GM10248 (cell line): Measurements from ENCODE around the gene CALHM1.

Source experiments
- CTCF ChIA-PET: fragments of 300-600 bp; sonication (Branson Sonifier 250); formaldehyde crosslinking; extraction: SDS; loops from one replicate; lab custom pipeline; 2021; ENCODE audit warnings: antibody characterized with exemption; lab: Yijun Ruan, JAX
- POLR2A ChIA-PET: fragments of 350-650 bp; sonication (Branson Sonifier 250); formaldehyde crosslinking; extraction: SDS; loops from one replicate; lab custom pipeline; 2020; ENCODE audit warnings: antibody characterized with exemption; lab: Yijun Ruan, JAX
- DNase-seq: peaks from one replicate; pipeline ENCODE4 v3.0.0; 2012; ENCODE audit errors: extremely low spot score
- TF ChIP-seq, protein P1 (sequence below): IDR thresholded peaks from 2 replicates; pipeline ENCODE4 v1.5.1; 2012; ENCODE audit warnings: mild to moderate bottlenecking, low read depth; ENCODE audit errors: extremely low read depth, missing control alignments, control extremely low read depth

Gene CALHM1

GRCh38 chr10:103469201-103469600, 10.5 kb upstream of the CALHM1 start:
- TF ChIP-seq, protein P1, sequence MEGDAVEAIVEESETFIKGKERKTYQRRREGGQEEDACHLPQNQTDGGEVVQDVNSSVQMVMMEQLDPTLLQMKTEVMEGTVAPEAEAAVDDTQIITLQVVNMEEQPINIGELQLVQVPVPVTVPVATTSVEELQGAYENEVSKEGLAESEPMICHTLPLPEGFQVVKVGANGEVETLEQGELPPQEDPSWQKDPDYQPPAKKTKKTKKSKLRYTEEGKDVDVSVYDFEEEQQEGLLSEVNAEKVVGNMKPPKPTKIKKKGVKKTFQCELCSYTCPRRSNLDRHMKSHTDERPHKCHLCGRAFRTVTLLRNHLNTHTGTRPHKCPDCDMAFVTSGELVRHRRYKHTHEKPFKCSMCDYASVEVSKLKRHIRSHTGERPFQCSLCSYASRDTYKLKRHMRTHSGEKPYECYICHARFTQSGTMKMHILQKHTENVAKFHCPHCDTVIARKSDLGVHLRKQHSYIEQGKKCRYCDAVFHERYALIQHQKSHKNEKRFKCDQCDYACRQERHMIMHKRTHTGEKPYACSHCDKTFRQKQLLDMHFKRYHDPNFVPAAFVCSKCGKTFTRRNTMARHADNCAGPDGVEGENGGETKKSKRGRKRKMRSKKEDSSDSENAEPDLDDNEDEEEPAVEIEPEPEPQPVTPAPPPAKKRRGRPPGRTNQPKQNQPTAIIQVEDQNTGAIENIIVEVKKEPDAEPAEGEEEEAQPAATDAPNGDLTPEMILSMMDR: no peak
- no peak for DNase-seq
- CTCF ChIA-PET: interaction anchor here (0.9 to 1.3 kb wide), 4 partner anchors 9 to 38 kb away, joined by 3 to 4 read pairs (median 3); partner anchors contain the start of gene CALHM3
- POLR2A ChIA-PET: no interaction called here

- ChIA-PET POLR2A (interaction anchor here (0.7 kb wide), 1 partner anchor 24 kb away, joined by 4 read pairs; no protein-coding TSS in a partner anchor), CTCF (interaction anchor here (1.1 to 2.9 kb wide), 6 partner anchors 9 to 138 kb away, joined by 3 to 15 read pairs (median 4); no protein-coding TSS in a partner anchor)
- TF ChIP-seq, protein P1: no peak
- DNase-seq: peak; percentile 57
These were observed 8.7 kb upstream of the CALHM1 start for GRCh38 chr10:103467406-103467805.

GRCh38 chr10:103466734-103467133, 8.0 kb upstream of the CALHM1 start:
- no peak for DNase-seq
- TF ChIP-seq, protein P1: no peak
- ChIA-PET CTCF (interaction anchor here (1.1 to 2.9 kb wide), 9 partner anchors 9 to 139 kb away, joined by 3 to 15 read pairs (median 4); partner anchors contain the start of gene CALHM2), POLR2A (interaction anchor here (0.7 kb wide), 1 partner anchor 23 kb away, joined by 4 read pairs; no protein-coding TSS in a partner anchor)

GRCh38 chr10:103465411-103466179, 6.9 kb upstream of the CALHM1 start:
- no peak for DNase-seq
- POLR2A ChIA-PET: no interaction called here
- TF ChIP-seq, protein P1: no peak
- CTCF ChIA-PET: interaction anchor here (0.9 to 2.9 kb wide), 8 partner anchors 9 to 132 kb away, joined by 3 to 15 read pairs (median 6); partner anchors contain the start of gene CALHM2

GRCh38 chr10:103463499-103463898, 4.8 kb upstream of the CALHM1 start:
- ChIA-PET POLR2A (interaction anchor here (0.7 kb wide), 1 partner anchor 92 kb away, joined by 4 read pairs; no protein-coding TSS in a partner anchor), CTCF (interaction anchor here (1.0 to 1.1 kb wide), 3 partner anchors 12 to 21 kb away, joined by 3 to 4 read pairs (median 4); no protein-coding TSS in a partner anchor)
- no peak for DNase-seq
- TF ChIP-seq, protein P1: no peak

- DNase-seq: no peak
- TF ChIP-seq, protein P1: no peak
- ChIA-PET POLR2A (no interaction called here), CTCF (interaction anchor here (1.4 kb wide), 1 partner anchor 22 kb away, joined by 3 read pairs; no protein-coding TSS in a partner anchor)
These were observed 915 bp upstream of the CALHM1 start for GRCh38 chr10:103459615-103460014.
